GM12878 (cell line): ENCODE data around the gene PPP1R15A. TPM values are rescaled to one million over a fixed set of nuclear protein-coding genes. Genes with fewer than 3 reads are reported as not detected.

ENCODE experiments used
- ATAC-seq: fragments of 200-7000 bp; cut with Tn5 transposase; 3 replicates; pipeline ENCODE4 v1.9.1; 2020; ENCODE audit warnings: mild to moderate bottlenecking, moderate library complexity
- BruUV-seq: library from RNA; stranded (reverse); fragments of 400-500 nt; replicated peaks from 2 replicates; lab custom pipeline; 2021; lab: Mats Ljungman, UMichigan
- CTCF ChIA-PET: fragments of 300-600 bp; sonication (Branson Sonifier 250); formaldehyde crosslinking; extraction: SDS; loops from one replicate; lab custom pipeline; 2021; ENCODE audit warnings: inconsistent platforms; lab: Yijun Ruan, JAX
- POLR2A ChIA-PET: fragments of 350-600 bp; formaldehyde crosslinking; extraction: SDS; loops from one replicate; lab custom pipeline; 2021; ENCODE audit warnings: inconsistent platforms; lab: Charles Lee
- RAD21 ChIA-PET: fragments of 300-600 bp; sonication (Branson Sonifier 250); formaldehyde crosslinking; loops from one replicate; lab custom pipeline; 2023; ENCODE audit warnings: antibody characterized with exemption; ENCODE audit not compliant: unreplicated experiment; lab: Charles Lee
- SMC1A ChIA-PET: fragments of 300-600 bp; sonication (Branson Sonifier 250); formaldehyde crosslinking; loops from one replicate; lab custom pipeline; 2023; ENCODE audit not compliant: unreplicated experiment, uncharacterized antibody; lab: Charles Lee
- DNase-seq: peaks from one replicate; pipeline ENCODE4 v3.0.0-alpha.2; 2011; ENCODE audit warnings: low read depth, low spot score
- FAIRE-seq: peaks from 3 replicates; lab custom pipeline; 2011; peaks lifted over from hg19 to GRCh38; lab: Jason Lieb, UNC
- H2AFZ ChIP-seq: 2 replicates; pipeline ENCODE4 v1.6.0; 2011; ENCODE audit warnings: low read depth, low read length, control low read depth; ENCODE audit not compliant: control insufficient read depth
- H3K27ac ChIP-seq: 2 replicates; pipeline ENCODE4 v1.5.1; 2011; ENCODE audit warnings: control low read depth; ENCODE audit not compliant: control insufficient read depth, insufficient read depth
- H3K27me3 ChIP-seq, 2 experiments: replicated peaks in 1 of 2; 2 replicates each; pipeline versions ENCODE4 v1.6.0 to v1.6.1; 2011; ENCODE audit warnings: low read length in 1 of 2; ENCODE audit not compliant: control insufficient read depth in 2 of 2, insufficient read depth in 2 of 2
- H3K36me3 ChIP-seq, 2 experiments: 2 replicates each; pipeline ENCODE4 v1.5.1; 2011; ENCODE audit warnings: low read length in 1 of 2; ENCODE audit not compliant: control insufficient read depth in 2 of 2, insufficient read depth in 2 of 2
- H3K4me1 ChIP-seq: 2 replicates; pipeline ENCODE4 v1.6.1; 2011; ENCODE audit warnings: mild to moderate bottlenecking, low read length, moderate library complexity, mixed read lengths; ENCODE audit not compliant: control insufficient read depth, insufficient read depth
- H3K4me2 ChIP-seq: 2 replicates; pipeline ENCODE4 v1.6.0; 2011; ENCODE audit warnings: control low read depth; ENCODE audit not compliant: control insufficient read depth, insufficient read depth
- H3K4me3 ChIP-seq: fragments of 200-600 bp; sonication (generic); 2 replicates; pipeline ENCODE4 v1.5.1; 2016
- H3K79me2 ChIP-seq: 2 replicates; pipeline ENCODE4 v1.6.0; 2011; ENCODE audit warnings: low read length; ENCODE audit not compliant: control insufficient read depth, insufficient read depth
- H3K9ac ChIP-seq: 2 replicates; pipeline ENCODE4 v1.8.0; 2011; ENCODE audit warnings: low read length, control low read depth, mixed read lengths; ENCODE audit not compliant: control insufficient read depth, insufficient read depth
- H3K9me3 ChIP-seq: replicated peaks from 3 replicates; pipeline ENCODE4 v1.5.1; 2011; ENCODE audit warnings: mild to moderate bottlenecking, low read length; ENCODE audit not compliant: control insufficient read depth, insufficient read depth
- H4K20me1 ChIP-seq: 2 replicates; pipeline ENCODE4 v1.6.0; 2011; ENCODE audit not compliant: control insufficient read depth, insufficient read depth
- BACH1 ChIP-seq: fragments of 450-650 bp; IDR thresholded peaks from 2 replicates; pipeline ENCODE4 v1.6.1; 2017; ENCODE audit warnings: mild to moderate bottlenecking, borderline replicate concordance
- CBX5 ChIP-seq: sonication (generic); IDR thresholded peaks from 2 replicates; pipeline ENCODE4 v1.6.1; 2016; ENCODE audit warnings: low read depth, moderate library complexity, mild to moderate bottlenecking, inconsistent platforms
- CEBPB ChIP-seq, 2 experiments: fragments of 150-350 bp in 1 of 2; IDR thresholded peaks; 2 replicates each; pipeline ENCODE4 v1.6.1; 2012 to 2014; ENCODE audit warnings: low read depth in 2 of 2, low read length in 2 of 2, borderline replicate concordance in 1 of 2, inconsistent platforms in 1 of 2
- EED ChIP-seq: sonication (generic); IDR thresholded peaks from 2 replicates; pipeline ENCODE4 v1.6.1; 2016; ENCODE audit warnings: antibody characterized with exemption, low read depth
- EGR1 ChIP-seq, 2 experiments: IDR thresholded peaks; 1 replicate in 1 of 2; 2 replicates in 1 of 2; pipeline ENCODE4 v1.6.1; 2011 to 2012; ENCODE audit warnings: low read depth in 2 of 2, low read length in 2 of 2, borderline replicate concordance in 1 of 2, mild to moderate bottlenecking in 1 of 2, moderate library complexity in 1 of 2
- HCFC1 ChIP-seq: fragments of 150-350 bp; IDR thresholded peaks from 2 replicates; pipeline ENCODE4 v1.6.1; 2014; ENCODE audit warnings: low read length
- JUNB ChIP-seq: IDR thresholded peaks from 2 replicates; pipeline ENCODE4 v1.6.1; 2016; ENCODE audit warnings: antibody characterized with exemption, mild to moderate bottlenecking
- KAT2A ChIP-seq: conservative IDR thresholded peaks from 2 replicates; pipeline ENCODE4 v1.6.1; 2011; ENCODE audit warnings: low read depth, low read length; ENCODE audit not compliant: control insufficient read depth
- MTA2 ChIP-seq: fragments of 450-650 bp; IDR thresholded peaks from 2 replicates; pipeline ENCODE4 v1.6.1; 2016; ENCODE audit warnings: low read depth, mild to moderate bottlenecking, moderate library complexity
- NBN ChIP-seq: fragments of 450-650 bp; IDR thresholded peaks from 2 replicates; pipeline ENCODE4 v1.6.1; 2016
- NFYB ChIP-seq: IDR thresholded peaks from 2 replicates; pipeline ENCODE4 v1.6.1; 2011; ENCODE audit warnings: low read depth, mild to moderate bottlenecking, low read length, improper control_type of control experiment, moderate library complexity; ENCODE audit not compliant: insufficient read depth
- NR2F1 ChIP-seq: fragments of 450-650 bp; conservative IDR thresholded peaks from 2 replicates; pipeline ENCODE4 v1.6.1; 2017; ENCODE audit warnings: mild to moderate bottlenecking
- NRF1 ChIP-seq: conservative IDR thresholded peaks from 2 replicates; pipeline ENCODE4 v1.6.1; 2011; ENCODE audit warnings: mild to moderate bottlenecking, low read depth, low read length, improper control_type of control experiment
- POLR2A ChIP-seq: IDR thresholded peaks from 2 replicates; pipeline ENCODE4 v1.6.1; 2011; ENCODE audit warnings: low read depth, mild to moderate bottlenecking, low read length
- POLR2AphosphoS2 ChIP-seq: IDR thresholded peaks from 2 replicates; pipeline ENCODE4 v1.6.1; 2011; ENCODE audit warnings: low read depth, mild to moderate bottlenecking, low read length, improper control_type of control experiment, moderate library complexity
- POU2F2 ChIP-seq: IDR thresholded peaks from 3 replicates; pipeline ENCODE4 v1.6.1; 2011; ENCODE audit warnings: low read depth, mild to moderate bottlenecking, low read length, borderline replicate concordance
- RFX5 ChIP-seq: IDR thresholded peaks from 2 replicates; pipeline ENCODE4 v1.6.1; 2011; ENCODE audit warnings: low read depth, low read length, improper control_type of control experiment
- SMARCA5 ChIP-seq: fragments of 450-650 bp; IDR thresholded peaks from 2 replicates; pipeline ENCODE4 v1.6.1; 2017; ENCODE audit warnings: mild to moderate bottlenecking
- SMC3 ChIP-seq: IDR thresholded peaks from 2 replicates; pipeline ENCODE4 v1.6.1; 2011; ENCODE audit warnings: low read length, improper control_type of control experiment, borderline replicate concordance
- SPI1 ChIP-seq: IDR thresholded peaks from 2 replicates; pipeline ENCODE4 v1.6.1; 2011; ENCODE audit warnings: low read depth, mild to moderate bottlenecking, low read length, moderate library complexity, borderline replicate concordance; ENCODE audit not compliant: insufficient read depth
- SREBF2 ChIP-seq: IDR thresholded peaks from 2 replicates; pipeline ENCODE4 v1.6.1; 2012; ENCODE audit warnings: mild to moderate bottlenecking, low read length
- TAF1 ChIP-seq: IDR thresholded peaks from 2 replicates; pipeline ENCODE4 v1.6.1; 2011; ENCODE audit warnings: mild to moderate bottlenecking, low read depth, low read length, borderline replicate concordance
- TCF7 ChIP-seq: IDR thresholded peaks from 2 replicates; pipeline ENCODE4 v1.6.1; 2014; ENCODE audit warnings: antibody characterized with exemption, borderline replicate concordance
- YBX1 ChIP-seq: fragments of 450-650 bp; IDR thresholded peaks from 2 replicates; pipeline ENCODE4 v1.6.1; 2016; ENCODE audit warnings: antibody characterized with exemption
- WGBS: methylation state at CpG from one replicate; pipeline ENCODE4 v1.1.6; 2016; ENCODE audit warnings: low lambda C conversion rate; ENCODE audit not compliant: insufficient replicate concordance, insufficient coverage; ENCODE audit errors: missing lambda C conversion rate; 5-methylcytosine and 5-hydroxymethylcytosine counted together
- in situ Hi-C: fragments of 300-500 bp; cut with MboI; formaldehyde crosslinking; loops from 9 replicates; pipeline ENCODE4 v1.14.3; 2018; ENCODE audit warnings: mixed read lengths
- intact Hi-C: fragments of 100-400 bp; cut with micrococcal nuclease; formaldehyde crosslinking; loops from one replicate; pipeline ENCODE4 v1.14.2; 2022; ENCODE audit not compliant: unreplicated experiment
- polyA plus RNA-seq, 11 experiments: library from polyadenylated mRNA; depleted of rRNA in 4 of 11; unstranded in 6 of 11; stranded (reverse) in 5 of 11; fragments of >200 nt; fragmentation: Nextera tagmentation in 4 of 11; fragmentation: Illumina TruSeq in 1 of 11; extraction: Ambion mirVana in 4 of 11; extraction: Trizol in 1 of 11; gene quantifications; 1 replicate in 1 of 11; 2 replicates in 10 of 11; pipeline versions ENCODE4 v1.2.1 to v1.2.3, GENCODE V29; 2011 to 2016; ENCODE audit warnings: inconsistent platforms in 2 of 11, missing spikeins in 2 of 11, low read depth in 1 of 11
- total RNA-seq, 4 experiments: library from RNA; depleted of rRNA in 3 of 4; stranded (reverse); fragments of >200 nt in 3 of 4; fragmentation: Illumina TruSeq in 1 of 4; extraction: Trizol in 1 of 4; gene quantifications; 2 replicates each; pipeline versions ENCODE4 v1.2.1 to v1.2.3, GENCODE V29; 2013 to 2021

PPP1R15A gene
- total and polyA plus RNA-seq, 10 of the 15 experiments (the other 5 are each of a cell fraction or from before 2014, with no cell fraction given) = 0.68 to 50.8 (median 27.7) TPM

GRCh38 chr19:48836089-48837017, 35.9 kb upstream of the PPP1R15A start, which contains the start of gene HSD17B14 (continued):
- 0 out of 2 replicates have a peak, but pooled peaks have one; percentile 17 for TF ChIP-seq POLR2AphosphoS2
- TF ChIP-seq NRF1 = no peak
- TF ChIP-seq EED = 0 out of 2 replicates have a peak, but pooled peaks have one; percentile 19

- CTCF ChIA-PET = interaction anchor here (0.7 to 15.6 kb wide), 14 partner anchors 21 to 162 kb away, joined by 3 to 520 read pairs (median 4); partner anchors contain the start of genes GYS1, PPP1R15A and RUVBL2
- Histone ChIP-seq H3K9me3 (no peaks in the 10 kb centered on the region), H3K27ac (peak overlapping the region; percentile 67), H3K9ac (peak overlapping the region; percentile 62), H3K4me2 (peak overlapping the region; percentile 69), H3K36me3 (no peaks in the 10 kb centered on the region), H3K27me3 (no peaks in the 10 kb centered on the region), H3K4me1 (peaks cover 15% of the 10 kb centered on the region), H3K79me2 (no peaks in the 10 kb centered on the region), H2AFZ (peak overlapping the region; percentile 79), H4K20me1 (no peaks in the 10 kb centered on the region), H3K4me3 (peak overlapping the region; percentile 72)
- SMC1A ChIA-PET = interaction anchor here (0.9 to 3.0 kb wide), 11 partner anchors 15 to 133 kb away, joined by 3 to 33 read pairs (median 5); no protein-coding TSS in a partner anchor
- POLR2A ChIA-PET = interaction anchor here (0.5 to 1.9 kb wide), 8 partner anchors 37 to 135 kb away, joined by 3 to 7 read pairs (median 3); partner anchors contain the start of gene PPP1R15A
- no TSS peak for BruUV-seq
- ATAC-seq (peak; percentile 93), FAIRE-seq (peak; percentile 95), DNase-seq (peak; percentile 67)
- in situ Hi-C loops = loop anchor here (5.0 kb wide), 2 partner anchors 40 to 190 kb away; partner anchors contain the start of gene CA11
- 25% methylated on average over 29 of the region's 29 CpGs for WGBS
- RAD21 ChIA-PET = interaction anchor here (0.6 to 2.9 kb wide), 13 partner anchors 21 to 192 kb away, joined by 3 to 33 read pairs (median 5); partner anchors contain the start of genes BAX, BCAT2 and CA11
- intact Hi-C loops = loop anchor here (5.0 kb wide), 1 partner anchor 190 kb away; the partner anchor contains the start of gene CA11
- TF ChIP-seq NBN (no peak), POLR2A (peak; percentile 73), SMARCA5 (peak; percentile 7; the same call in 1 of the 2 replicates), SMC3 (no peak), SPI1 (no peak), CBX5 (no peak), KAT2A (no peak), POU2F2 (no peak), SREBF2 (no peak), TAF1 (0 out of 2 replicates have a peak, but pooled peaks have one; percentile 21), HCFC1 (peak; percentile 12; the same call in 1 of the 2 replicates), MTA2 (no peak), TCF7 (no peak), NFYB (peak; percentile 88), NRF1 (no peak), NR2F1 (peak; percentile 49; the same call in 1 of the 2 replicates), EGR1 (IDR thresholded peaks at IDR 0.05; ENCODE audit: borderline replicate concordance in 1 of 2, low read depth in 2 of 2, low read length in 2 of 2) (peak in 1 of 2 experiments; percentile 51; a peak in 1 of 3 replicates), JUNB (no peak), CEBPB (IDR thresholded peaks at IDR 0.05; ENCODE audit: borderline replicate concordance in 1 of 2, low read depth in 2 of 2, low read length in 2 of 2) (no peak), BACH1 (no peak), YBX1 (no peak), RFX5 (peak; percentile 79; the same call in 1 of the 2 replicates)
Measured at GRCh38 chr19:48837051-48837524, 35.1 kb upstream of the PPP1R15A start.
